NK-92 (cell line): ENCODE data around the gene SYNE2.

Experiments used
- DNase-seq: peaks from one replicate; lab custom pipeline; 2025; ENCODE audit not compliant: unreplicated experiment; lab: John Stamatoyannopoulos, UW

The SYNE2 gene

GRCh38 chr14:63910583-63911363 is 58.0 kb downstream of the SYNE2 start:
- DNase-seq: no peak

DNA sequence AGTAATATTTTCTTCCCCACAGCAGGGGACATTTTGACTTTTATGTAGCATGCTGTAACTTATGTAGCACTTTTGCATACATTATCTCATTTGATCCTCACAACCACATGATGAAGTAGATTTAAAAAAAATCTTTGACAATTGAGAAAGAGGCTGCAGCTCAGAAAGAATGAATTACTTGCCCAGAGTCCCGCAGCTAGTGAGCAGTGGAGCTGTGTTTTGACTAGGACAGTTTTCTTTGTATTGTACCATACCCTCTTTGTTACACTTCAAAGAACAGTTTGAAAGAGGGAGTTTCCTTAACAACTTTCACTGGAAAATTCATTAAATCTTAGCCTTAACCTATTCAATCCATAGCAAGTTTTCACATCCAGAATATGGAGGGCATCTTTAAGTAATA is 58.6 kb downstream of the SYNE2 start:
- DNase-seq: no peak

GRCh38 chr14:63912286-63912685 is 59.5 kb downstream of the SYNE2 start:
- DNase-seq: no peak

DNA sequence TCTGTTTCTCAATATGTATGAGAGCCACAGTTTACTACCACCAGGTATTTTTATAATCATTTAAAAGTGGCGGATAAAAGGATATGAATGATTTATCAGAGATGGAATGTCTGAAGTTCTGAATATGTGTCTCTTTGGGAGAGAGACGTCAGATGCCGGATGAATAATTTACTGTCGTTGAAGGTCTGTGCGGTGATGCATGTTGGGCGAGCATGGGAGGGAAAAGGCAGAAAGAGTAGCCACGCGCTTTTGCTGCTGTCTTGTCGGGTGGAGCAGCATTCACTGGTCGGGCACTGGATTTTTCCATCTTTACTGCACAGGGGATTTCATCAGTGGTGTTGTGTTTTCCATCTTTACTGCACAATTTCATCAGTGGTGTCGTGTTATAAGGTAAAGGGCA is 65.6 kb downstream of the SYNE2 start:
- no peak for DNase-seq

- DNase-seq: no peak
Observed at GRCh38 chr14:63922696-63923421, 70.1 kb downstream of the SYNE2 start.

GRCh38 chr14:63923422-63923752 is 70.6 kb downstream of the SYNE2 start:
- no peak for DNase-seq

GRCh38 chr14:63924375-63924774 is 71.6 kb downstream of the SYNE2 start:
- no peak for DNase-seq

DNA sequence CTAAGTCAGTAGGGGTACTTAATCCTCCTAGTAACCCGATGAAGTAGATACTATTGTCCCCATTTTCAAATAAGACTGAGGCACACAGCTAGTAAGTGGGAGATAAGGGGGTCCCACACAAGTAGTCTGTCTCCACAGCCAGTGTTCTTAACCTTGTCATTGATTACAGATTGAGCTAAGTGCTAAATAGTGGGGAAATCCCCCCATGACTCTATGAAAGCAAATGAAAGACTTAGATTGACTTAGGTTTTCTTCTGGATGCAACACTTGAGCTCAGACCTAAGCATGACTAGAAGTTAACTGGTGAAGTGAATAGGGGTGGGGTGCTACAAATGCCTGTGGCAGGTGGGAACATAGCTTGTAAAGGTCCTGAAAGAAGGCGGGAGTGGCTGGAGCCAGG is 73.8 kb downstream of the SYNE2 start:
- DNase-seq: no peak

DNA sequence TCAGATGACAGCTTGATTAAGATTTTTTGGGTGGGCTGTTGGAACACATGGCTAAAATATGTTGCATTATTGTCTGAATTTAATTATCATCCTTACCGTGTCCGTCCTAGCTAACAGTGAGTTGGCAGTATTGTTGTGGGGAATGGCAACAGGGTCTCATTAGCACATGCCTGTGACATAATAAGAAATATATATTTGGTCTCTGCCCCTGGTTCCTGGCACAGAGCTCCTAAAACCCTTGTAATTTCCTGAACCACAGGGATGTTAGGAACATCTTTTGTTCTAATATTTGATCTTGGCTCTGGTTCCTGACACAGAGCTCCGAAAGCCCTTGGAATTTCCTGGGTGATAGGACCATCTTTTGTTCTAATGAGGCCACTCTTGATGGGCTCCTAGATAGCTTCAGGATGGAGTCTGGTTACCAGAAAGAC is 76.0 kb downstream of the SYNE2 start:
- no peak for DNase-seq

DNA sequence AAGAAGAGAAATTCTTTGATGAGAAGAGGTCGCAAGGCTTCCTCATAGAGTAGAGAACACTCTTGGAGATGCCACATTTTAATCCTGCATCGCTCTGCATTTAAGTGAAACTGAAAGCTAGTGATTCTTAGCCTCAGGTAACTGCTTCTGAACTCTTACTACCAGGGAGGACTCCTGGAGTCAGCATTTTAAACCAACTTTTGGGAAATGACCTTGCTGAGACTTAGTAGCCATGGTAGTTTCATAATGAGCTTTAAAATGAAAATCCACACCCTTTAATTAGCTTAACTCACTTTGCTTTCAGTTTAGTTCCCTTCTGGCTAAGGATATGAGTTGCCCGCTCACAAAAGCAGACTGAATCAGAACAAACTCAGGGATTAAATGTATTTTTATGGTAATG is 80.3 kb downstream of the SYNE2 start:
- DNase-seq: no peak

DNA sequence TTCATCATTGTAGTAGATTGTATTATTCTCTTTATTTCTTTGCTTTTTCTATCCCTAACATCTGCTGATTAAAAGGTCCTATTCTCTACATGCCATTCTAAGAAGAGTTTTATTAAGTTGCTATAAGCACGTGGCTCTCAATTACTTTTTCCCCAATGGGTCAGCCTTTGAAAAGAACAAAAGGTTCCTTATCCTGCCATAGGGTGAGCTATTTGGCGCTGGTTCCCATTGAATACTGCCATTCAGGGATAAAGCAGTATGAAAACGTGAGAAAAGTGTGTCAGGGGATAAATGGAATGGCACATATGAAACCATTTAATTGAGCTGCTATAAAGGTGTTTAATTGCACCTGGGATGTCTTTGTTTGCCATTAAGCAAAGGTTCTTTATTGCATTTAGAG is 80.9 kb downstream of the SYNE2 start:
- DNase-seq: no peak

DNA sequence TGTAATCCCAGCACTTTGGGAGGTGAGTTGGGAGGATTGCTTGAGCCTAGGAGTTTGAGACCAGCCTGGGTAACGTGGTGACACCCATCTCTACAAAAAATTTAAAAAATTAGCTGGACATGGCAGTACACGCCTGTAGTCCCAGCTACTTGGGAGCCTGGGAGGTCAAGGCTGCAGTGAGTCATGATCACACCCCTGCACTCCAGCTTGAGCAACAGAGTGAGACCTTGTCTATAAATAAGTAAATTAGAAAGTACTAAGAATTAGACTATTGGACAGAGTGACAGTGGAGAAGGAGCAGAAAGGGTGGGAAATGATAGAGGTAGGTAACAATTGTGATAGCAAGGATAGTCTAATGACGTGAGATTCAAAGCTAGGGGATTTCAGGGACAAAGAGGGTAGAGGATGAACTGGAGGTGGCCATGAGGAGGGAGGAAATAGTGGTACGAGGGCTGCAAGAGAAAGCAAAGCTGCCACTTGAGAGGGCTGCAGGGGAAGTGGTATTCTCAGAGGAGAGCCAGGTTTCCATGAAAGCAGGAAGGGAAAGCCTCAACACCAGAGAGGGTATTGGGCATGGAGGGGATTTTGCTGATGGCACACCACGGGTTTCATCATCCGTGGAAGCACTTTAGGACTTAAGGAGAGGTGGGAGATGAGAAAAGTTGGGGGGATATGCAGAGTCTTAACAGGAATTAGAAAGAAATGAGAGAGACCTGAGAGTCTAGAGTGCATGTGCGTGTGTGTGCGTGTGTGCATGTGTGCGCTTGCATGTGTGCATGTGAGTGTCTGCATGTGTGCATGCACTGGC is 85.6 kb downstream of the SYNE2 start:
- no peak for DNase-seq

- no peak for DNase-seq
Observed at GRCh38 chr14:63939006-63939270, 86.1 kb downstream of the SYNE2 start.

DNA sequence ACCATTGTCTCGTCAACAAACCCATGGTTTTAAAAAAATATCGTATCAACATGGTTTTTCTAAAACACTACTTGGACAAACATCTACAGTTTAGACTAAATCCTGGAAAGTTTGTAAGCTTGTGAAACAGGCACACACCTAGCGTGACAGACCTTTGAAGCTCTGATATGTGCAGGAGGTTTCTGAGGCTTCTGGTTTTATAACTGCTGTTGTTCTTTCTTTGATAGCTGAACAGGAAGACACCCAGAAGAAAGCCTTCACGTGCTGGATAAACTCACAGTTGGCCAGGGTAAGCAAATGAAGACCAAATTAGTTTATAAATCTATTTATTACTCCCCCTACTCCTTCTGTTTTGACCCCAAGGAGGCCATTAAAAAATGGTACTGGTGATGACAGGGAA is 87.6 kb downstream of the SYNE2 start:
- DNase-seq: no peak

DNA sequence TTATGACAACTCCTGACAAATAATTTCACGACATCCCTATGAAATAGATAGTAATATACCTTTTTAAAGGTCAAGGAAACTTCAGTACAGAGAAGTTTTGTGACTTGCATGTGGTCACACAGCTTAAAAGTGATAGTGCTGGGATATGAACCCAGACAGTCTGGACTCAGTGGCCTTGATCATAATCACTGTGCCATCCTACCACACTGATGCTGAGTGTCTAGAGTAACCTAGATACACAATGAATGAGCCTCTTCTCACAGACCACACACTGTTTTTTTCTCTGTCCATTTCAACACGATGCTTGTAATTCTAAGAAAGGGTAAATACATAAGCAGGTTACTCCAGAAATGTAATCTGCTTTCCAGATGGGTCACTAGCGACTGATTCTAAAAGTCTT is 88.2 kb downstream of the SYNE2 start:
- DNase-seq: no peak

DNA sequence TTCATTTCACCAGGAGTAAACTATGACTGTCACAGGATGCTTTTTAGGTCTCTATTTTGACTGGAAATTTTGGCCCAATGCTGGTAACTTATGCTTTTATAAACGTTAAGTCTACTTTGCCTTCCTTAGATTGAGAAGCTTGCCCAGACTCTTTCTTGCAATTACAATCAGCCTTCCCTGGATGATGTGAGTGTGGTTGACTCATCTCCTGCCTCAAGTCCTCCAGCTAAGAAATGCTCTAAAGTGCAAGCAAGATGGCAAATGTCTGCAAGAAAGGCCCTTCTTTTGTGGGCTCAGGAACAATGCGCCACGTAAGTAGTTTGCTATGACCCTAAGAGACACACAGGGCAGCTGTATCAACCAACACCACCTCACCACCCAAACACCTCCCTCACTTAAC is 96.9 kb downstream of the SYNE2 start:
- DNase-seq: no peak

- no peak for DNase-seq
Observed at GRCh38 chr14:63951021-63951420, 98.2 kb downstream of the SYNE2 start.

- DNase-seq: no peak
Observed at GRCh38 chr14:63951429-63951828, 98.6 kb downstream of the SYNE2 start.

DNA sequence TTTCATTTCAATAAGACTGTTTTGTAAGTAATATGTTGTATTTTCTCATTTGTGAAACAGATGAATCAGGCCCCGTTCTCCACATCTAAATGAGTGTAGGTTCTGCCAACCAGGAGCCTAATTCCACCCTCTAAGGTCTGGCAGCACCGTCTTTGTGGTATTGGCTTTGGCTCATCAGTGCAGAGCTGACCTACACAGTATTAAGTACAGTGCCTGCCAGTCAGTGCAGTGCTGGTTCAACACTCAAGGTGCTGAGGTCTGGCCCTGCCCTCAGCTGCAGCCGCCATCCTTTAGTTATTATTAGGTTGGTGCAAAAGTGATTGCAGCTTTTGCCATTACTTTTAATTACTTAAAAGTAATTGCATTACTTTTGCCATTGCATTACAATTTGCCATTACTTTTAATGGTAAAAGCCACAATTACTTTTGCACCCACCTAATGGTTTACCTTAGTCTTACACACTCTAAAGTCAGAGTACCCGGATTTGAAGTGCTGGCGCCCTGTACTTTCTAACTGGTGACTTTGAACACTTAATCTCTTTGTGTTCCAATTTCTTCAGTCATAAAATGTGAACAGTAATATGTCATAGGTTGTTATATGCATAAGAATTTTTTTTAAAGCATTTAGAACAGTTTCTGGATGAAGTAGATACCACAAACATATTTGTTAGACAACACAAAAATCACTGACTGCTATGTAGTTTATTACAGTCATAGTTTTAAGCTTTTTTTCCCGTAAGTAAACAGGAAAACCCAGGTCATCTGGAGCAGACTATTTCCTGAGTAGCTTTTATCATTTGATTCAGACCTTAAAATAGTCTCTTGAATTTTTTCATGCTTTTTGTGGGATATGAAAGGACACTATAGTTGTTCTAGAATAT is 99.5 kb downstream of the SYNE2 start:
- no peak for DNase-seq

DNA sequence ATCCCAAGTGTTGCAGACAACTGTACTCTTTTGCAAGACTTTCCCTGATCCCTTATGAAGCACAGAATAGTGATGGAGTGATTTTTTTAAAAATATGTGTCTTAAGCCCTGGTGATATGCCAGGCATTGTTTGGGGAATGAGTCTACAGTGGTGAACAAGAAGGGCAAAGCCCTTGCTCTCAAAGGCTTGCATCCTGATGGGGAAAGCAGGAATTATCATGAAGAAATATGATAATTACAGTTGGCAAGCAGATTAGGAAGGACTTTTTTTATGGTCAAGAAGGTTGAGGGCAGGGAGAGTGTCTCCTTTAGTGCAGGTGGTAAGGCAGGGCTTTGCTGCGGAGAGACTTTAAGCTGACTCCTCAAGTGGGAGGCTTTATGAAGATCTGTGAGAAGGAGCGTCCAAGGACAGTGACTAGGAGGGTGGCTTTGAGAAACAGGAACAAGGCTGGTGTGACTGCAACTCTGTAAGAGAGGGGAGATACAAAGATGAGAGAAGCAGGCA is 100.2 kb downstream of the SYNE2 start:
- no peak for DNase-seq

DNA sequence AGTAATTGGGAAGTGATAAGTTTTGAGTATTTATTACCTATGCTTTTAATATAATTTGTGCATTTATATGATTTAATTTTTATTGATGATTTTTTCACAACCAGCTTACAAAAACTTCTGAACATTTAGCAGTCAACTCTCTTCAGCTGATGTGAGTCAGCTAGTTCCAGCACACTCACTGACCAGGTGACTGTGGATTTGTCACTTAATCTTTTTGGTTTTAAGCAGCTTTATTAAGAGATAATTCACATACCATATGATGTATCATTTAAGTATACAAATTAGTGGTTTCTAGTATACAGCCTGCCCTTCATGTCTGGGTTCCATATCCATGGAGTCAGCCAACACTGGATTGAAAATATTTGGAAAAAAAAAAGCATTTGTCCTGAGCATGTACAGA is 103.5 kb downstream of the SYNE2 start:
- DNase-seq: no peak
